H9 (cell line): ENCODE measurements around the gene MUCL3. TPM values are rescaled to one million over a fixed set of nuclear protein-coding genes. Genes with fewer than 3 reads are reported as not detected.
A peak's percentile ranks its signal among the peaks of the same experiment; 100 is the strongest.

ENCODE experiments used
- DNase-seq: peaks from one replicate; pipeline ENCODE4 v3.0.0-alpha.2; 2017
- H2AFZ ChIP-seq: one replicate; pipeline ENCODE4 v1.6.1; 2013; ENCODE audit warnings: mild to moderate bottlenecking, low read length, control low read depth, moderate library complexity
- H2AK5ac ChIP-seq: 2 replicates; pipeline ENCODE4 v1.6.1; 2013; ENCODE audit warnings: low read length, control low read depth, mixed read lengths; ENCODE audit not compliant: insufficient read length
- H2BK120ac ChIP-seq: one replicate; pipeline ENCODE4 v1.6.1; 2013; ENCODE audit warnings: low read depth, mild to moderate bottlenecking, low read length, control low read depth, inconsistent platforms; ENCODE audit not compliant: poor library complexity, severe bottlenecking
- H2BK12ac ChIP-seq: 2 replicates; pipeline ENCODE4 v1.6.1; 2013; ENCODE audit warnings: low read length, control low read depth, mixed read lengths, low read depth; ENCODE audit not compliant: insufficient read length
- H2BK15ac ChIP-seq: 2 replicates; pipeline ENCODE4 v1.6.1; 2013; ENCODE audit warnings: low read depth, low read length, control low read depth
- H2BK20ac ChIP-seq: one replicate; pipeline ENCODE4 v1.6.1; 2013; ENCODE audit warnings: low read depth, mild to moderate bottlenecking, low read length, control low read depth, inconsistent platforms; ENCODE audit not compliant: poor library complexity, severe bottlenecking
- H2BK5ac ChIP-seq: 2 replicates; pipeline ENCODE4 v1.6.1; 2013; ENCODE audit warnings: low read length, control low read depth, mixed read lengths; ENCODE audit not compliant: insufficient read length
- H3K14ac ChIP-seq: 2 replicates; pipeline ENCODE4 v1.6.1; 2013; ENCODE audit warnings: low read length, control low read depth; ENCODE audit not compliant: insufficient read depth
- H3K18ac ChIP-seq: 2 replicates; pipeline ENCODE4 v1.6.1; 2013; ENCODE audit warnings: low read depth, mild to moderate bottlenecking, mixed read lengths, low read length, control low read depth; ENCODE audit not compliant: insufficient read length
- H3K23ac ChIP-seq: 2 replicates; pipeline ENCODE4 v1.6.1; 2013; ENCODE audit warnings: low read length, control low read depth, mixed read lengths, low read depth; ENCODE audit not compliant: insufficient read length
- H3K23me2 ChIP-seq: 2 replicates; pipeline ENCODE4 v1.6.1; 2013; ENCODE audit warnings: low read depth, mild to moderate bottlenecking, mixed read lengths, low read length, control low read depth; ENCODE audit not compliant: insufficient read length, poor library complexity, severe bottlenecking
- H3K27ac ChIP-seq: 2 replicates; pipeline ENCODE4 v1.5.1; 2013; ENCODE audit warnings: low read length, control low read depth, mixed read lengths, low read depth; ENCODE audit not compliant: insufficient read length
- H3K27me3 ChIP-seq: 2 replicates; pipeline ENCODE4 v1.6.1; 2013; ENCODE audit warnings: low read length, control low read depth, inconsistent platforms; ENCODE audit not compliant: insufficient read depth
- H3K4ac ChIP-seq: 2 replicates; pipeline ENCODE4 v1.6.1; 2013; ENCODE audit warnings: low read depth, mild to moderate bottlenecking, control low read depth, inconsistent platforms, low read length, moderate library complexity
- H3K4me1 ChIP-seq: 2 replicates; pipeline ENCODE4 v1.6.1; 2013; ENCODE audit warnings: low read length, control low read depth, inconsistent platforms; ENCODE audit not compliant: insufficient read depth
- H3K4me2 ChIP-seq: 2 replicates; pipeline ENCODE4 v1.6.1; 2013; ENCODE audit warnings: low read length, control low read depth, mixed read lengths; ENCODE audit not compliant: insufficient read length, insufficient read depth
- H3K56ac ChIP-seq: 2 replicates; pipeline ENCODE4 v1.6.1; 2013; ENCODE audit warnings: low read depth, mild to moderate bottlenecking, mixed read lengths, low read length, control low read depth; ENCODE audit not compliant: insufficient read length
- H3K79me1 ChIP-seq: 2 replicates; pipeline ENCODE4 v1.6.1; 2013; ENCODE audit warnings: low read depth, mild to moderate bottlenecking, moderate library complexity, low read length, control low read depth, inconsistent platforms; ENCODE audit not compliant: insufficient read depth, poor library complexity, severe bottlenecking
- H3K79me2 ChIP-seq: 2 replicates; pipeline ENCODE4 v1.6.1; 2013; ENCODE audit warnings: low read length, control low read depth, inconsistent platforms; ENCODE audit not compliant: insufficient read depth
- H3K9ac ChIP-seq: 2 replicates; pipeline ENCODE4 v1.6.1; 2013; ENCODE audit warnings: low read length, control low read depth, mixed read lengths; ENCODE audit not compliant: insufficient read length; ENCODE audit errors: extremely low read depth
- H3K9me3 ChIP-seq: one replicate; pipeline ENCODE4 v1.6.1; 2013; ENCODE audit warnings: low read depth, low read length, inconsistent platforms; ENCODE audit not compliant: control insufficient read depth
- H3T11ph ChIP-seq: one replicate; pipeline ENCODE4 v1.6.1; 2013; ENCODE audit warnings: mild to moderate bottlenecking, low read length, control low read depth, inconsistent platforms
- H4K20me1 ChIP-seq: one replicate; pipeline ENCODE4 v1.6.1; 2013; ENCODE audit not compliant: control insufficient read depth, insufficient read length, insufficient read depth
- H4K5ac ChIP-seq: 2 replicates; pipeline ENCODE4 v1.6.1; 2013; ENCODE audit warnings: low read depth, mild to moderate bottlenecking, mixed read lengths, low read length, control low read depth; ENCODE audit not compliant: insufficient read length
- H4K8ac ChIP-seq: replicated peaks from 2 replicates; pipeline ENCODE4 v1.6.1; 2013; ENCODE audit warnings: low read length, control low read depth, mixed read lengths, low read depth; ENCODE audit not compliant: insufficient read length
- H4K91ac ChIP-seq: 2 replicates; pipeline ENCODE4 v1.6.1; 2013; ENCODE audit warnings: low read depth, mild to moderate bottlenecking, moderate library complexity, mixed read lengths, low read length, control low read depth; ENCODE audit not compliant: insufficient read length
- H3K27ac Mint-ChIP-seq, 3 experiments: 2 replicates in 2 of 3; 3 replicates in 1 of 3; pipeline ENCODE4 v1.8.0; 2020 to 2021; ENCODE audit warnings: mixed read lengths in 3 of 3, mild to moderate bottlenecking in 1 of 3, moderate library complexity in 1 of 3
- H3K27me3 Mint-ChIP-seq: 2 replicates; pipeline ENCODE4 v1.8.0; 2021; ENCODE audit warnings: low read depth, mild to moderate bottlenecking, moderate library complexity, mixed read lengths
- H3K36me3 Mint-ChIP-seq, 3 experiments: 2 replicates in 2 of 3; 3 replicates in 1 of 3; pipeline ENCODE4 v1.8.0; 2020 to 2021; ENCODE audit warnings: low read depth in 3 of 3, mixed read lengths in 3 of 3; ENCODE audit not compliant: insufficient read depth in 1 of 3
- H3K4me1 Mint-ChIP-seq, 2 experiments: 2 replicates each; pipeline ENCODE4 v1.8.0; 2020; ENCODE audit warnings: mixed read lengths in 2 of 2
- H3K4me3 Mint-ChIP-seq, 2 experiments: 2 replicates in 1 of 2; 3 replicates in 1 of 2; pipeline ENCODE4 v1.8.0; 2020 to 2021; ENCODE audit warnings: mild to moderate bottlenecking in 2 of 2, mixed read lengths in 2 of 2, moderate library complexity in 1 of 2
- H3K9me3 Mint-ChIP-seq, 2 experiments: 2 replicates in 1 of 2; 3 replicates in 1 of 2; pipeline ENCODE4 v1.8.0; 2020; ENCODE audit warnings: mild to moderate bottlenecking in 2 of 2, mixed read lengths in 2 of 2, moderate library complexity in 1 of 2
- CTCF ChIP-seq: fragments of 200-600 bp; sonication (generic); conservative IDR thresholded peaks from 3 replicates; pipeline ENCODE4 v1.8.0; 2021; ENCODE audit warnings: antibody characterized with exemption, mild to moderate bottlenecking
- WGBS: extraction: QIAGEN DNeasy Blood & Tissue Kit; methylation state at CpG from one replicate; pipeline ENCODE4 v1.1.7; 2013; ENCODE audit warnings: missing lambda C conversion rate, low lambda C conversion rate, mixed read lengths; ENCODE audit not compliant: insufficient read length; ENCODE audit errors: extremely low coverage; 5-methylcytosine and 5-hydroxymethylcytosine counted together
- total RNA-seq: library from RNA; stranded (reverse); gene quantifications from 2 replicates; pipeline ENCODE4 v1.2.1, GENCODE V29; 2021

The MUCL3 gene
- total RNA-seq, 1 experiment from 2014 or later: 0.15 TPM

DNA sequence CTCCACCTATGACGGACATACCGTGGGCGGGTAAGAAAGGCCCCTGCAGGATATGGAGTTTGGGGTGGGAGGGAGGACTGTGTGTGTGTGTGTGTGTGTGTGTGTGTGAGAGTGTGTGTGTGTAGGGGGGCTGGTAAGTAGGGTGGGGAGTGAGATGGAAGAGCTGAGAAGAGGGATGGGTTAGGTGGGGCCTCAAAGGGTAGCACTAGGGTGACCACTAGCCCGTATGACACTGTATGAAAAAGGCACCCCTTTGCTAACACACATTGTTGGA lies 49.4 kb upstream of the MUCL3 start:
- Mint-ChIP-seq H3K4me1 (peaks cover 38 to 44% of the 10 kb centered on the region in 2 experiments), H3K4me3 (no peak overlapping the region), H3K9me3 (no peaks in the 10 kb centered on the region), H3K27ac (peak overlapping the region in 1 of 3 experiments; percentile 38; a peak in 2 of 7 replicates), H3K27me3 (no peaks in the 10 kb centered on the region; the same call in 1 of the 2 replicates), H3K36me3 (peaks cover 41 to 81% (median 80%) of the 10 kb centered on the region in 3 experiments)
- no peak for TF ChIP-seq CTCF
- Histone ChIP-seq H3T11ph (no peak overlapping the region), H2BK15ac (no peak overlapping the region), H3K4me2 (no peak overlapping the region), H3K14ac (no peak overlapping the region), H2AK5ac (no peak overlapping the region), H2BK20ac (no peak overlapping the region), H3K23ac (no peak overlapping the region), H3K27me3 (no peaks in the 10 kb centered on the region), H2BK120ac (no peak overlapping the region), H3K23me2 (no peaks in the 10 kb centered on the region), H3K27ac (no peak overlapping the region), H2AFZ (no peak overlapping the region), H4K91ac (no peak overlapping the region), H3K9me3 (no peaks in the 10 kb centered on the region), H3K4ac (no peak overlapping the region), H4K5ac (no peak overlapping the region), H3K9ac (no peak overlapping the region), H3K79me2 (peaks cover 11% of the 10 kb centered on the region; the same call in 1 of the 2 replicates), H2BK12ac (no peak overlapping the region), H4K8ac (no peak overlapping the region), H2BK5ac (no peak overlapping the region), H3K18ac (no peak overlapping the region), H3K4me1 (no peaks in the 10 kb centered on the region; the same call in 1 of the 2 replicates), H4K20me1 (no peaks in the 10 kb centered on the region), H3K79me1 (peaks cover 7% of the 10 kb centered on the region), H3K56ac (no peak overlapping the region)
- peak; percentile 17 for DNase-seq
- WGBS: no CpG with 5 or more reads among the region's 4 CpGs
